Panc1 (cell line): ENCODE data around the gene GPC3. TPM values are rescaled to one million over a fixed set of nuclear protein-coding genes. Genes with fewer than 3 reads are reported as not detected.

Experiments
- ATAC-seq: fragments of 200-7000 bp; cut with Tn5 transposase; 2 replicates; pipeline ENCODE4 v1.9.1; 2020; ENCODE audit warnings: mild to moderate bottlenecking, moderate library complexity
- BruUV-seq: library from RNA; stranded (reverse); fragments of 400-500 nt; replicated peaks from 2 replicates; lab custom pipeline; 2021; lab: Mats Ljungman, UMichigan
- CTCF ChIA-PET: fragments of 300-600 bp; sonication (Branson Sonifier 250); formaldehyde crosslinking; loops from one replicate; lab custom pipeline; 2022; ENCODE audit warnings: antibody characterized with exemption; lab: Charles Lee
- POLR2A ChIA-PET: fragments of 300-600 bp; sonication (Branson Sonifier 250); formaldehyde crosslinking; loops from one replicate; lab custom pipeline; 2022; ENCODE audit warnings: antibody characterized with exemption; lab: Charles Lee
- DNase-seq: peaks from one replicate; pipeline ENCODE4 v3.0.0-alpha.2; 2010; ENCODE audit warnings: low read depth, low spot score
- H3K27ac ChIP-seq: 2 replicates; pipeline ENCODE4 v1.5.1; 2011; ENCODE audit warnings: mild to moderate bottlenecking, low read length, inconsistent platforms
- H3K27me3 ChIP-seq: fragments of 200-500 bp; sonication (Bioruptor generic); 2 replicates; pipeline ENCODE4 v1.6.0; 2014; ENCODE audit warnings: low read length, inconsistent platforms; ENCODE audit not compliant: control insufficient read depth, insufficient read depth
- H3K36me3 ChIP-seq: fragments of 200-500 bp; sonication (Bioruptor generic); 2 replicates; pipeline ENCODE4 v1.5.1; 2014; ENCODE audit warnings: inconsistent platforms, mild to moderate bottlenecking, low read length, moderate library complexity; ENCODE audit not compliant: control insufficient read depth, insufficient read depth
- H3K4me1 ChIP-seq: 2 replicates; pipeline ENCODE4 v1.5.1; 2011; ENCODE audit warnings: inconsistent platforms, mild to moderate bottlenecking, low read length, moderate library complexity; ENCODE audit not compliant: control insufficient read depth, insufficient read depth
- H3K4me3 ChIP-seq, 2 experiments: 2 replicates each; pipeline ENCODE4 v1.5.1; 2011 to 2012; ENCODE audit warnings: low read depth in 2 of 2, low read length in 2 of 2, mild to moderate bottlenecking in 2 of 2, inconsistent platforms in 1 of 2, moderate library complexity in 1 of 2
- H3K9me3 ChIP-seq: fragments of 200-500 bp; sonication (Bioruptor generic); 2 replicates; pipeline ENCODE4 v1.5.1; 2014; ENCODE audit warnings: low read depth, mild to moderate bottlenecking, inconsistent platforms, low read length, moderate library complexity; ENCODE audit not compliant: control insufficient read depth, insufficient read depth
- CTCF ChIP-seq: fragments of 450-650 bp; IDR thresholded peaks from 2 replicates; pipeline ENCODE4 v1.5.1; 2017; ENCODE audit warnings: mild to moderate bottlenecking
- POLR2AphosphoS5 ChIP-seq: IDR thresholded peaks from 2 replicates; pipeline ENCODE4 v1.6.1; 2012; ENCODE audit warnings: mild to moderate bottlenecking, low read depth, low read length, moderate library complexity
- REST ChIP-seq, 2 experiments: IDR thresholded peaks; 2 replicates each; pipeline ENCODE4 v1.6.1; 2011 to 2012; ENCODE audit warnings: low read depth in 2 of 2, control low read depth in 1 of 2, low read length in 1 of 2, mild to moderate bottlenecking in 1 of 2, moderate library complexity in 1 of 2; ENCODE audit not compliant: insufficient read depth in 1 of 2
- SIN3A ChIP-seq: IDR thresholded peaks from 2 replicates; pipeline ENCODE4 v1.6.1; 2012; ENCODE audit warnings: low read depth, mild to moderate bottlenecking, low read length, moderate library complexity, borderline replicate concordance; ENCODE audit not compliant: insufficient read depth
- TCF7L2 ChIP-seq: IDR thresholded peaks from 2 replicates; pipeline ENCODE4 v1.6.1; 2011; ENCODE audit warnings: mild to moderate bottlenecking, low read depth, low read length, inconsistent platforms
- in situ Hi-C: cut with HindIII; loops from 2 replicates; pipeline ENCODE4 v1.10.0; 2016; ENCODE audit warnings: low sequenced_read_pairs, low pct_unique_long_range_greater_than_20kb
- intact Hi-C: fragments of 100-400 bp; cut with micrococcal nuclease; formaldehyde crosslinking; loops from one replicate; pipeline ENCODE4 v1.10.0; 2022; ENCODE audit not compliant: unreplicated experiment
- total RNA-seq: library from RNA; stranded (reverse); gene quantifications from one replicate; pipeline ENCODE4 v1.2.1, GENCODE V29; 2021; ENCODE audit not compliant: unreplicated experiment

The GPC3 gene
- total RNA-seq, 1 experiment from 2014 or later = 0.95 TPM

GRCh38 chrX:133634416-133634815 lies 351.0 kb downstream of the GPC3 start:
- in situ Hi-C loops = no loop called here
- Histone ChIP-seq H3K27me3 (no peaks in the 10 kb centered on the region), H3K9me3 (no peaks in the 10 kb centered on the region), H3K4me3 (no peak overlapping the region), H3K27ac (no peak overlapping the region), H3K36me3 (no peaks in the 10 kb centered on the region), H3K4me1 (no peaks in the 10 kb centered on the region)
- BruUV-seq = no TSS peak
- CTCF ChIA-PET = no interaction called here
- no peak for TF ChIP-seq REST (IDR thresholded peaks at IDR 0.05; ENCODE audit: insufficient read depth in 1 of 2, low read depth in 2 of 2, low read length in 1 of 2)
- TF ChIP-seq SIN3A = no peak
- TF ChIP-seq TCF7L2 = no peak
- no peak for TF ChIP-seq CTCF
- TF ChIP-seq POLR2AphosphoS5 = no peak
- ATAC-seq = no peak
- no peak for DNase-seq
- intact Hi-C loops = no loop called here
- POLR2A ChIA-PET = no interaction called here

GRCh38 chrX:133633950-133634349 lies 351.4 kb downstream of the GPC3 start:
- BruUV-seq = no TSS peak
- in situ Hi-C loops = no loop called here
- no peaks in the 10 kb centered on the region for H3K4me1 ChIP-seq
- H3K27me3 ChIP-seq = no peaks in the 10 kb centered on the region
- TF ChIP-seq SIN3A = no peak
- TF ChIP-seq REST (IDR thresholded peaks at IDR 0.05; ENCODE audit: insufficient read depth in 1 of 2, low read depth in 2 of 2, low read length in 1 of 2) = no peak
- TF ChIP-seq POLR2AphosphoS5 = no peak
- no peak for TF ChIP-seq CTCF
- no peak for TF ChIP-seq TCF7L2
- ATAC-seq (no peak), DNase-seq (no peak)
- intact Hi-C loops = no loop called here
- H3K4me3 ChIP-seq = no peak overlapping the region
- ChIA-PET CTCF (no interaction called here), POLR2A (no interaction called here)
- H3K36me3 ChIP-seq = no peaks in the 10 kb centered on the region
- H3K27ac ChIP-seq = no peak overlapping the region
- H3K9me3 ChIP-seq = no peaks in the 10 kb centered on the region
